Ishikawa (cell line): ENCODE results near the gene IL21R.

ENCODE experiments used
- CEBPB ChIP-seq: IDR thresholded peaks from 2 replicates; pipeline ENCODE4 v1.6.1; 2012
- CREB1 ChIP-seq: IDR thresholded peaks from 2 replicates; pipeline ENCODE4 v1.6.1; 2012; ENCODE audit warnings: low read depth
- EGR1 ChIP-seq: IDR thresholded peaks from 2 replicates; pipeline ENCODE4 v1.6.1; 2012
- EP300 ChIP-seq: IDR thresholded peaks from 2 replicates; pipeline ENCODE4 v1.6.1; 2012; ENCODE audit warnings: borderline replicate concordance
- FOXM1 ChIP-seq: IDR thresholded peaks from 2 replicates; pipeline ENCODE4 v1.6.1; 2012; ENCODE audit warnings: low read depth, borderline replicate concordance
- NFIC ChIP-seq: IDR thresholded peaks from 2 replicates; pipeline ENCODE4 v1.6.1; 2012
- RAD21 ChIP-seq: IDR thresholded peaks from 2 replicates; pipeline ENCODE4 v1.6.1; 2012; ENCODE audit warnings: low read depth
- TAF1 ChIP-seq: IDR thresholded peaks from 2 replicates; pipeline ENCODE4 v1.6.1; 2012; ENCODE audit warnings: low read depth, mild to moderate bottlenecking
- TCF12 ChIP-seq: IDR thresholded peaks from 2 replicates; pipeline ENCODE4 v1.6.1; 2012; ENCODE audit warnings: low read depth
- YY1 ChIP-seq: IDR thresholded peaks from 2 replicates; pipeline ENCODE4 v1.6.1; 2012; ENCODE audit warnings: low read depth
- TF ChIP-seq, protein P1 (sequence below): IDR thresholded peaks from 2 replicates; pipeline ENCODE4 v1.6.1; 2012
- TF ChIP-seq, protein P2 (sequence below): IDR thresholded peaks from 2 replicates; pipeline ENCODE4 v1.6.1; 2012
- TF ChIP-seq, protein P3 (sequence below): IDR thresholded peaks from 2 replicates; pipeline ENCODE4 v1.6.1; 2012; ENCODE audit warnings: low read depth, mild to moderate bottlenecking

DNA sequence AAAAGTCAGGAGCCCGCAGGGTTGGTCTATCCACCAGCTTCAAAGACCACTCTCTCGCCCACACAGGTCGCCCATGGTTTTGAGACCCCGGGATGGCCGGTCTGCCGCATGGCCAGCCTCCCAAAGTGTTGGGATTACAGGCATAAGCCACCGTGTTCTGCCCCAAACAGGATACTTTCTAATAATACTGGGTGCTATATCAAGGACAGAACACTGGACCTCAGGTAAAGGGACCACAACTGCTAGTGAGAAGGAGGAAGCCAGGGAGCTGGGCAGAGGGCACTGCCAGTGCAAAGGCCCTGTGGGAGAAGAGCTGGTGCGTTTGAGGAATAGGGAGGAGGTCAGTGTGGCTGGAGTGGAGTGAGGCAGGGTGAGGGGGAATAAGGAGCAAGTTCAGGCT, 34.1 kb downstream of the IL21R start:
- TF ChIP-seq, protein P1, sequence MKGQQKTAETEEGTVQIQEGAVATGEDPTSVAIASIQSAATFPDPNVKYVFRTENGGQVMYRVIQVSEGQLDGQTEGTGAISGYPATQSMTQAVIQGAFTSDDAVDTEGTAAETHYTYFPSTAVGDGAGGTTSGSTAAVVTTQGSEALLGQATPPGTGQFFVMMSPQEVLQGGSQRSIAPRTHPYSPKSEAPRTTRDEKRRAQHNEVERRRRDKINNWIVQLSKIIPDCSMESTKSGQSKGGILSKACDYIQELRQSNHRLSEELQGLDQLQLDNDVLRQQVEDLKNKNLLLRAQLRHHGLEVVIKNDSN, result no peak
- TF ChIP-seq, protein P2, sequence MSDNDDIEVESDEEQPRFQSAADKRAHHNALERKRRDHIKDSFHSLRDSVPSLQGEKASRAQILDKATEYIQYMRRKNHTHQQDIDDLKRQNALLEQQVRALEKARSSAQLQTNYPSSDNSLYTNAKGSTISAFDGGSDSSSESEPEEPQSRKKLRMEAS, result no peak
- TF ChIP-seq NFIC (no peak), RAD21 (no peak), YY1 (no peak), EP300 (no peak), TAF1 (no peak), CEBPB (no peak), TCF12 (no peak), CREB1 (no peak), FOXM1 (no peak), EGR1 (no peak)
- TF ChIP-seq, protein P3, sequence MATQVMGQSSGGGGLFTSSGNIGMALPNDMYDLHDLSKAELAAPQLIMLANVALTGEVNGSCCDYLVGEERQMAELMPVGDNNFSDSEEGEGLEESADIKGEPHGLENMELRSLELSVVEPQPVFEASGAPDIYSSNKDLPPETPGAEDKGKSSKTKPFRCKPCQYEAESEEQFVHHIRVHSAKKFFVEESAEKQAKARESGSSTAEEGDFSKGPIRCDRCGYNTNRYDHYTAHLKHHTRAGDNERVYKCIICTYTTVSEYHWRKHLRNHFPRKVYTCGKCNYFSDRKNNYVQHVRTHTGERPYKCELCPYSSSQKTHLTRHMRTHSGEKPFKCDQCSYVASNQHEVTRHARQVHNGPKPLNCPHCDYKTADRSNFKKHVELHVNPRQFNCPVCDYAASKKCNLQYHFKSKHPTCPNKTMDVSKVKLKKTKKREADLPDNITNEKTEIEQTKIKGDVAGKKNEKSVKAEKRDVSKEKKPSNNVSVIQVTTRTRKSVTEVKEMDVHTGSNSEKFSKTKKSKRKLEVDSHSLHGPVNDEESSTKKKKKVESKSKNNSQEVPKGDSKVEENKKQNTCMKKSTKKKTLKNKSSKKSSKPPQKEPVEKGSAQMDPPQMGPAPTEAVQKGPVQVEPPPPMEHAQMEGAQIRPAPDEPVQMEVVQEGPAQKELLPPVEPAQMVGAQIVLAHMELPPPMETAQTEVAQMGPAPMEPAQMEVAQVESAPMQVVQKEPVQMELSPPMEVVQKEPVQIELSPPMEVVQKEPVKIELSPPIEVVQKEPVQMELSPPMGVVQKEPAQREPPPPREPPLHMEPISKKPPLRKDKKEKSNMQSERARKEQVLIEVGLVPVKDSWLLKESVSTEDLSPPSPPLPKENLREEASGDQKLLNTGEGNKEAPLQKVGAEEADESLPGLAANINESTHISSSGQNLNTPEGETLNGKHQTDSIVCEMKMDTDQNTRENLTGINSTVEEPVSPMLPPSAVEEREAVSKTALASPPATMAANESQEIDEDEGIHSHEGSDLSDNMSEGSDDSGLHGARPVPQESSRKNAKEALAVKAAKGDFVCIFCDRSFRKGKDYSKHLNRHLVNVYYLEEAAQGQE, result no peak
